ENCODE data around the gene OVCH1. TPM values are rescaled to one million over a fixed set of nuclear protein-coding genes. Genes with fewer than 3 reads are reported as not detected.
A peak's percentile ranks its signal among the peaks of the same experiment; 100 is the strongest.

OVCH1 gene
- total RNA-seq (2021) (not detected in 2 replicates), Bru-seq, nascent RNA (percentile 19 among the genes with signal in this experiment), BruChase-seq, experiment 1, labeled RNA remaining after a 2-hour chase (percentile 20 among the genes with signal in this experiment), BruChase-seq, experiment 2, labeled RNA remaining after a 6-hour chase (percentile 17 among the genes with signal in this experiment)
- long read RNA-seq, result 0 reads

- Histone ChIP-seq H3K27ac (no peak within 1 kb of the TSS), H3K4me1 (replicated peaks; ENCODE audit: insufficient read depth) (no peaks in the 10 kb centered on the region), H2AFZ (no peak within 1 kb of the TSS), H3F3A (ENCODE audit: insufficient read depth, low read depth) (no peaks in the 10 kb centered on the region), H3K9me3 (ENCODE audit: insufficient read depth, low read depth) (no peaks in the 10 kb centered on the region), H3K36me3 (ENCODE audit: low read depth) (no peaks in the 10 kb centered on the region), H3K9me2 (ENCODE audit: insufficient read depth) (no peaks in the 10 kb centered on the region), H3K4me2 (no peak within 1 kb of the TSS), H3K27me3 (ENCODE audit: insufficient read depth, low read depth) (no peaks in the 10 kb centered on the region), H3K79me2 (ENCODE audit: low read depth) (no peaks in the 10 kb centered on the region), H3K4me3 (no peak within 1 kb of the TSS), H4K20me1 (ENCODE audit: insufficient read depth) (no peaks in the 10 kb centered on the region)
- BruUV-seq (replicated peaks), result no TSS peak
- ChIA-PET CTCF (interaction anchor here (0.6 kb wide), 1 partner anchor 1123 kb away, joined by 3 read pairs; no protein-coding TSS in a partner anchor), POLR2A (ENCODE audit: unreplicated experiment) (no interaction called here)
- TF ChIP-seq CTCF (conservative IDR thresholded peaks at IDR 0.05) (no peak), EZH2 (IDR thresholded peaks at IDR 0.05; ENCODE audit: low read depth) (no peak)
- no peak for DNase-seq
- intact Hi-C loops (cut with micrococcal nuclease; ENCODE audit: unreplicated experiment), result no loop called here
These were observed at the start of gene OVCH1 for GRCh38 chr12:29497588-29497987. Gene OVCH1 (minus strand): TSS chr12:29497686. CDS start chr12:29497686, 0 bp downstream.

- Histone ChIP-seq H3K4me3 (no peak overlapping the region), H3K79me2 (ENCODE audit: low read depth) (no peaks in the 10 kb centered on the region), H3K36me3 (ENCODE audit: low read depth) (no peaks in the 10 kb centered on the region), H2AFZ (no peak overlapping the region), H3K9me3 (ENCODE audit: insufficient read depth, low read depth) (no peaks in the 10 kb centered on the region), H3K9me2 (ENCODE audit: insufficient read depth) (no peaks in the 10 kb centered on the region), H3K27ac (no peak overlapping the region), H3K4me2 (no peak overlapping the region), H3K27me3 (ENCODE audit: insufficient read depth, low read depth) (no peaks in the 10 kb centered on the region), H4K20me1 (ENCODE audit: insufficient read depth) (no peaks in the 10 kb centered on the region), H3K4me1 (replicated peaks; ENCODE audit: insufficient read depth) (no peaks in the 10 kb centered on the region), H3F3A (ENCODE audit: insufficient read depth, low read depth) (no peaks in the 10 kb centered on the region)
- no peak for TF ChIP-seq EZH2 (IDR thresholded peaks at IDR 0.05; ENCODE audit: low read depth)
- TF ChIP-seq CTCF (conservative IDR thresholded peaks at IDR 0.05), result no peak
- ChIA-PET CTCF (no interaction called here), POLR2A (ENCODE audit: unreplicated experiment) (no interaction called here)
- no TSS peak for BruUV-seq (replicated peaks)
- DNase-seq, result peak in 1 of 2 experiments; percentile 36
- intact Hi-C loops (cut with micrococcal nuclease; ENCODE audit: unreplicated experiment), result no loop called here
These were observed 49.7 kb upstream of the OVCH1 start for GRCh38 chr12:29547151-29547632.

GRCh38 chr12:29546000-29546399 lies 48.5 kb upstream of the OVCH1 start:
- Histone ChIP-seq H4K20me1 (ENCODE audit: insufficient read depth) (no peaks in the 10 kb centered on the region), H3K9me3 (ENCODE audit: insufficient read depth, low read depth) (no peaks in the 10 kb centered on the region), H2AFZ (no peak overlapping the region), H3K4me2 (no peak overlapping the region), H3K36me3 (ENCODE audit: low read depth) (no peaks in the 10 kb centered on the region), H3K4me3 (no peak overlapping the region), H3K27ac (no peak overlapping the region), H3K4me1 (replicated peaks; ENCODE audit: insufficient read depth) (no peaks in the 10 kb centered on the region), H3K79me2 (ENCODE audit: low read depth) (no peaks in the 10 kb centered on the region), H3K9me2 (ENCODE audit: insufficient read depth) (no peaks in the 10 kb centered on the region), H3F3A (ENCODE audit: insufficient read depth, low read depth) (no peaks in the 10 kb centered on the region), H3K27me3 (ENCODE audit: insufficient read depth, low read depth) (no peaks in the 10 kb centered on the region)
- TF ChIP-seq CTCF (conservative IDR thresholded peaks at IDR 0.05) (no peak), EZH2 (IDR thresholded peaks at IDR 0.05; ENCODE audit: low read depth) (no peak)
- ChIA-PET POLR2A (ENCODE audit: unreplicated experiment) (no interaction called here), CTCF (no interaction called here)
- intact Hi-C loops (cut with micrococcal nuclease; ENCODE audit: unreplicated experiment), result no loop called here
- DNase-seq, result no peak
- no TSS peak for BruUV-seq (replicated peaks)

Measured in PC-9 (cell line).